ENCODE data around the gene DDX10.
"Not testable (repeated sequence)": the region's sequence is repeated elsewhere in the genome, so short reads cannot be mapped to it uniquely, and the experiment has no call there.

DDX10 gene

DNA sequence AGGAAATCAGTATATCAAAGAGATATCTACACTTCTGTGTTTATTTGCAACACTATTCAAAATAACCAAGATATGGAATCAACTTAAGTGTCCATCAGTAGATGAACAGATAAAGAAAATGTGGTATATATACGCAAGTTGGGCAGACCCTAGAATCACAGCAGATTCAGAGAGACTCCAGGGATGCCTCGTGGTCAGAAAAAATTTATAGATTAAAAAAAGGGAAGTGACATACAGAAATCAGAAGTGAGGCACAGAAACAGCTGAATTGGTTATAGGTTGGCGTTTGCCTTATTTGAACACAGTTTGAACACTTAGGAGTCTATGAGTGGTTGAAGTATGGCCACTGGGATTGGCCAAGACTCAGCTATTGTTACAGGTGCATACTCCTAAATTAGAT is 10.8 kb upstream of the DDX10 start:
- in situ Hi-C loops (cut with HindIII; ENCODE audit: low sequenced_read_pairs), result not testable (repeated sequence)

DNA sequence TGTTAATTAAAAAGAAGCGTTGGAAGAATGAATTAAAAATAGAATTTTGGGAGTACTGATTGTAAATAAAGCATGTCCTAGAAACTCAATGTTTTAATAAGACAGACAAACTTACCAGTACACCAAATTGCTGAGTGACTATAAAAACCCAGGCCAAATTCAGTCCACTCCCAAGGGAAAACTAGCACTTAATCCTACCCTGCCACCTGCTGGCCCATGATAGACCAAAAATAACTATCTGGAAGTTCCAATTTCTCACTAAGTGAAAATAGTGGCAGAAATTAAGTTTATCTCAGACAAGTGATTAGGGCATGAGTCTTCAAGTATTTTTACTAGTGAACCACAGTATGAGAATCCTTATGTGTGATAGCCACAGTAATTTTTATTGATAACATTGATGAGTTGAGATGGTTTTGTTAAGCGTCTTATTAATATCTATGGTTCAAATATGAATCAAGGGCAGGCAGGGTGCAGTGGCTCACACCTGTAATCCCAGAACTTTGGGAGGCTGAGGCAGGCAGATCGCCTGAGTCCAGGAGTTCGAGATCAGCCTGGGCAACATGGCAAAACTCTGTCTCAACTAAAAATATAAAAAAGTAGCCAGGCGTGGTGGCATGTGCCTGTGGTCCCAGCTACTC is 9.8 kb upstream of the DDX10 start:
- in situ Hi-C loops (cut with HindIII; ENCODE audit: low sequenced_read_pairs), result no loop called here

DNA sequence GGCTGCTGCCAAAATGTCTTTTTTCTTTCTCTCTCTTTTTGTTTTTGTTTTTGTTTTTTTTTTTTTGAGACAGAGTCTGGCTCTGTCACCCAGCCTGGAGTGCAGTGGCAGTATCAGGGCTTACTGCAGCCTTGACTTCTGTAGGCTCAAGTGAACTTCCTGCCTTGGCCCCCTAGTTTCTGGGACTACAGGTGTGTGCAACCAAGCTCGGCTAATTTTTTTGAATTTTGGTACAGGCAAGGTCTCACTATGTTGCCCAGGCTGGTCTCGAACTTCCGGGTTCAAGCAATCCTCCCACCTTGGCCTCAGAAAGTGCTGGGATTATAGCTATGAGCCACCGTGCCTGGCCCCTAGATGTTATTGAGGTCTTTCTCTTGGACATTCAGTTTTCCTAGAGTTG is 2.2 kb upstream of the DDX10 start:
- in situ Hi-C loops (cut with HindIII; ENCODE audit: low sequenced_read_pairs), result no loop called here

DNA sequence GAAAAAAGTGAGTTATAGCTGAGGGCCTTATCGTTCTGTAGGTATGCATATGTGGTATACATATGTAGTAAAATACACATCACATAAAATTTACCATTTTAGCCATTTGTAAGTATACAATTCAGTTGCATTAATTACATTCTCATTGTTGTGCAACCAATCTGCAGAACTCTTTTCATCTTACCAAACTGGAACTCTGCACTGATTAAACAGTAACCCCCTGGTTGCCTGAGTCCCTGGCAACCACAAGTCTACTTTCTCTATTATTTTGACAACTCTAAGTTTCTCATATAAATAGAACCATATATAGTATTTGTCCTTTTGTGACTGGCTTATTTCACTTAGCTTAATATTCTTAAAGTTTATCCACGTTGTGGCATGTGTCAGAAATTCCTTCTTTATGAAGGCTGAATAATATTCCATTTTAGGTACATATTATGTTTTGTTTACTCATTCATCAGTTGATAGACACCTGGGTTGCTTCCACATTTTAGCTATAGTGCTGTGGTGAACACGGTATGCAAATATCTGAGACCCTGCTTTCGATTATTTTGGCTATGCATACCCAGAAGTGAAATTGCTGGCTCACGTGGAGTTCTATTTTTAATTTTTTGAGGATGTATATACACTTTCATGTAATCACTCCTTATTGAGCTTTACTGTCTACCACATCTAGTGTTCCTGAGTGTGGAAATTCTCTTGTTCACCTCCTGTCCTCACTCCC is 1.6 kb upstream of the DDX10 start:
- in situ Hi-C loops (cut with HindIII; ENCODE audit: low sequenced_read_pairs), result no loop called here

DNA sequence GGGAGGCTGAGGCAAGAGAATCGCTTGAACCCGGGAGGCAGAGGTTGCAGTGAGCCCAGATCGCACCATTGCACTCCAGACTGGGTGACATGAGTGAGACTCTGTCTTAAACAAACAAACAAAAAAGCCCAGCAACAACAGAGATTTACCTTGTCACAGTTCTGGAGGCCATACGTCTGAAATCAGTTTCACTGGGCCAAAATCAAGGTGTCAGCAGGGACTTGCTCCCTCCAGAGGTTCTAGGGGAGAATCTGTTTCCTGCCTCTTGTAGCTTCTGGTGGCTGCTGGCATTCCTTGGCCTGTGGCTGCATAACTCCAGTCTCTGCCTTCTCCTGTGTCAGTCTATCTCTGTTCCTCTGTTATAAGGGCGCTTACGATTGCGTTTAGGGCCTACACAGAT is 1.5 kb downstream of the DDX10 start:
- in situ Hi-C loops (cut with HindIII; ENCODE audit: low sequenced_read_pairs), result no loop called here

DNA sequence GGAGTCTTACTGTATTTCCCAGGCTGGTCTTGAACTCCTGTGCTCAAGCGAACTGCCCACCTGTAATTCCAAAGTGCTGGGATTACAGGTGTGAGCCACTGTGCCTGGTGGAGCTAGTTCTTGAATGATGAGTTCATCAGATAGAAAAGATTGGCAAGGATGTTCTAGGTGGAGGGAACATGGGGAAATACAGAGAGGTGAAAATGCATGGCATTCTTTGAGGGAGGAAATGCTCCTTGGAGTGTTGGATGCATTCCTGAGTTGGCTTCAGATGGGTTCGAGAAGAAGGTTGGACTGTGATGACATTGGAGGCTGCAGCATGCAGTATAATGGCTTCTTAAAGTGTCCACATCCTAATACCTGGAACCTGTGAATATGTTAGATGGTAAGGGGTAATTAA is 4.4 kb downstream of the DDX10 start:
- in situ Hi-C loops (cut with HindIII; ENCODE audit: low sequenced_read_pairs), result no loop called here

DNA sequence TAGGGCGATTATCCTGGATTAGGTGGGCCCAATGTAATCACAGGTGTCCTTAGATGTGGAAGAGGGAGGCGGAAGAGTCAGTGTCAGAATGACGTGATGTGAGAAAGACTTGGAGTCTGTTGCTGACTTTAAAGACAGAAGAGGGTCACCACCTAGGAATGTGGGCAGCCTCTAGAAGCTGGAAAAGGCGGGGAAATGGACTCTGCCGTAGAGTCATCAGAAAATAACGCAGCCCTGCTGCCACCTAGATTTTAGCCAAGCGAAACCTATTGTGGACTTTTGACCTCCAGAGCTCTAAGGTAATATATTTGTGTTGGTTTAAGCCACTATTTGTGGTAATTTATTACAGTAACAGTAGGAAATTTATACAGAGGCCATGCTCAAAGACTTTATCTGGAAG is 4.8 kb downstream of the DDX10 start:
- in situ Hi-C loops (cut with HindIII; ENCODE audit: low sequenced_read_pairs), result no loop called here

DNA sequence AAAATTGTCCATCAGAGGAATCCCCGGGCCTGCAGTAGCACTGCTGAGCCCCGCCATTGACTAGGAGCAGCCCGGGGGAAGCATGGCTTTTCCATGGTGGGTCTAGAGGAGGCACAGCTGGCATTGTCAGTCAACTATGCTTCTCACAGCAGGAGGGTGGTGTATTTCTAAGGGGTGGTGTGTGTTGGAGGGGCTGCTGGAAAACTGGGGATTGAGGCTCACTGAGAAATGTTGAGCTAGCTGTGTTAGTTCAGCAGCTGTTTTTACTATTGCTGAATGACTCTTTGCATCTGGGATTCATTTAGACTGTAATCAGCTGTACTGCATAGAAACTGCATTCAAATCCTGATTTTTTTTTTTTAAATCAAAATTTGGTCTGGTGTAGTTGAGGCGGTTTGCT is 5.6 kb downstream of the DDX10 start:
- in situ Hi-C loops (cut with HindIII; ENCODE audit: low sequenced_read_pairs), result no loop called here

DNA sequence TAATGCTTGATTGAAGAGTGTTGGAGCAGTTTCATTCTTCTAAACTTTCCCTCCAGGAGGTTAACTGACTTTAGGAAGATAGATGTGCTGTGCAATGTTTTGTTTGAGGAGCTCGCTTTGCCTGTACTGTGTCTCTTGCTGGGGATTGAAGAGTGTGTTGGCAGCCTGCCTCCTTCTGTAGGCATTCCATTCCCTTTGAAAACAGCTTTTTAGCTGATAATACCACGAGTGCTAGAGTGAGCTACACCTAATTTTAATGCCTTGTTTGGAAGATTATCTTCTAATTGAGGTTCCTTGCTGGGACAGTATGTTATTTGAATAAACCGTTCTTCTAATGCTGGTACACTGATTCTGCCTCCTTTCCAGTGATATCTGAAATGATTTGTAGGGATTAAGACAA is 7.2 kb downstream of the DDX10 start:
- in situ Hi-C loops (cut with HindIII; ENCODE audit: low sequenced_read_pairs), result no loop called here

DNA sequence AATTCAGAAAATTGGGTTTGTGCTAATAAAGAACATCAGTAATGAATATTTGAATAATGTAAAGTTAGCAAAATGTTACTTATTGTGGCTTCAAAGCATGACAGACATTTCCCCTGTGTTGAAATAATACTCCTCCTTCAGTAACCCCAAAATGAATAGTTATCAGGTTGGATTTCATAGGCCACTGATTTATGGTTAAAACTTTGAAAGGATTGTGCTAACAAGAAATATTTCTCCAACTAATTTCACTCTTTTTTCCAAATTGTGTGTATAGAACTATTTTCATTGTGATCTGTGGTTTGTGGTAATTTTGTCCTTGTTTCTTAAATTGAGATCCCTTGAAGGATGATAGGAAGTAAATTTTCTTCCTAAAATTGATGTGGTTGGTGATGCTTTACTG is 7.9 kb downstream of the DDX10 start:
- in situ Hi-C loops (cut with HindIII; ENCODE audit: low sequenced_read_pairs), result no loop called here

DNA sequence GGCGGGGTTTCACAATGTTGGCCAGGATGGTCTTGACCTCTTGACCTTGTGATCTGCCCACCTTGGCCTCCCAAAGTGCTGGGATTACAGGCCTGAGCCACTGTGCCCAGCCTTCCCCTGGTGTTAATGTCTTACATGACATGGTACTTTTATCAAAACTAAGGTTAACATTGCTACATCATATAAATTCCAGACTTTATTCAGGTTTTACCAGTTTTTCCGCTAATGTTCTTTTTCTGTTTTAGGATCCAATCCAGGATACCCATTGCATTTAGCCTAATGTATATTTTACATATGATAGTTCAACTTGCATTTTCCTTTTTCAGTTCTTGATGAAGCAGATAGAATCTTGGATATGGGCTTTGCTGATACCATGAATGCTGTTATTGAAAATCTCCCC is 14.2 kb downstream of the DDX10 start:
- in situ Hi-C loops (cut with HindIII; ENCODE audit: low sequenced_read_pairs), result no loop called here

DNA sequence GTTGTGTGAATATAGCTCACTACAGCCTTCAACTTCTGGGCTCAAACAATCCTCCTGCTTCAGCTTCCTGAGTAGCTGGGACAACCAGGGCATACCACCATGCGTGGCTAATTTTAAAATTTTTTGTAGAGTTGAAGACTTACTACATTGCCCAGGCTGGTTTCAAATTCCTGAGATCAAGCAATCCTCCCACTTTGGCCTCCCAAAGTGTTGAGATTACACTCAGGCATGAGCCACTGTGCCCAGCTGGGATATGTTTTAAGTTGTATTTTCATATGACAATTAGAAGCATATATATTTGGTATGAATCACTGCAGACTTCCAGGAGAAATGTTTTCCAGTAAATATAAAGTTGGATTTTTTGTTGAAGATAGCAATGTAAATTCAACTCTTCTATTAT is 15.4 kb downstream of the DDX10 start:
- in situ Hi-C loops (cut with HindIII; ENCODE audit: low sequenced_read_pairs), result no loop called here

DNA sequence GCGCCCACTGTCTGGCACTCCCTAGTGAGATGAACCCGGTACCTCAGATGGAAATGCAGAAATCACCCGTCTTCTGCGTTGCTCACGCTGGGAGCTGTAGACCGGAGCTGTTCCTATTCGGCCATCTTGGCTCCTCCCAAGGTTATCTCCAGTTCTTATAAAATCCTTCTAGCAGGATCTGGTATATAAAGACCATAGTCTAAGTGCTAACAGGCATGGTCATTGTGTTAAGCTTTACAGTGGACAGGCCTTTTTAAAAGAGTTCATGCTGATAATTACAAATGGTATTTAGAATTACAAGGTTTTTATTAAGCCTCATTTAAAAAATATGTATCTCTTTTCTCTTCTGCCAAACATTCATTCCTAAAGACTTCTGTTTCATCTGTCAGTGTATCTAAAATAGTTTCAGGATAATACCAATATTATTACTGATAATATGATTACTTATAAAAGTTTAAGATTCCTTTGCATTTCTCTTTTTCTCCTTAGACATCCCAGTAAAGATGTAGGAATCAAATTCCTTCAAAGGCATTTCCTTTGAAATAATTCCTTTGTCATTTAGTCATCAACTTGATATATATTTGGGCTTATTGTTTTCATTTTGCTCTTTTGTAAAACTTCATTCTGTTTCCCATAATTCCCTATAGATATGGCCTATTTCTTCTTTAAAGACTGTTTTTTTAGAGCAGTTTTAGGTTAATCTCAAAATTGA is 20.7 kb downstream of the DDX10 start:
- in situ Hi-C loops (cut with HindIII; ENCODE audit: low sequenced_read_pairs), result no loop called here

DNA sequence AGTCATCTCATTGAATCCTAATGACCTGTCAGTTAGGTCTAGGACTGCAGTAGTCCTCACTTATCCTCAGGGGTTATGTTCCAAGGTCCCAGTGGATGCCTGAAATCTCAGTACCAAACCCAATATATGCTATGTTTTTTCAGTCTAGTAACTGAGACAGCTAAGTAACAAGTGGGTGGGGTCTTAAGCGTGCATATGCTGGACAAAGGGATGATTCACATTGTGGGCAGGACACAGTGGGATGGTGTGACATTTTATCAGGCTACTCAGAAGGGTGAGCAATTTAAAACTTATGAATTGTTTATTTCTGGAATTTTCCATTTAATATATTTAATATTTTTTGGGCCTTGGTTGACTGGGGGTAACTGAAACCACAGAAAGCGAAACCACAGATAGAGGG is 29.0 kb downstream of the DDX10 start:
- in situ Hi-C loops (cut with HindIII; ENCODE audit: low sequenced_read_pairs), result no loop called here

DNA sequence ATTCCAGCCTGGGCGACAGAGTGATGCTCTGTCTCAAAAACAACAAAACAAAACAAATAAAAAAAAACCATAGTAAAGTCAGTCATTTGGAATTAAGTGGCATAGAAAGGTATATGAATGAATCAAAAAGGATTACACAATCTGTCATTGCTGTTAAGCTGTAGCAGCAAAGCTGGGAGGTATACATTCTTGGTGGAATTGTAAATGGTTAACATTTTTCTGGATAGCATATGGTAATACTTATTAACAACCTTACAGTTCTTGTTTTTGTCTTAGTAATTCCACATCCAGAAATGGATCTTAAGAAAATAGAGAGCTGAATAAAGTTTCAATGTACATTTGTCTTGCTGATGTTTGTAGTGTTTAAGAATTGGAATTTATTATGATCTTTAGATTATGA is 30.0 kb downstream of the DDX10 start:
- in situ Hi-C loops (cut with HindIII; ENCODE audit: low sequenced_read_pairs), result no loop called here

DNA sequence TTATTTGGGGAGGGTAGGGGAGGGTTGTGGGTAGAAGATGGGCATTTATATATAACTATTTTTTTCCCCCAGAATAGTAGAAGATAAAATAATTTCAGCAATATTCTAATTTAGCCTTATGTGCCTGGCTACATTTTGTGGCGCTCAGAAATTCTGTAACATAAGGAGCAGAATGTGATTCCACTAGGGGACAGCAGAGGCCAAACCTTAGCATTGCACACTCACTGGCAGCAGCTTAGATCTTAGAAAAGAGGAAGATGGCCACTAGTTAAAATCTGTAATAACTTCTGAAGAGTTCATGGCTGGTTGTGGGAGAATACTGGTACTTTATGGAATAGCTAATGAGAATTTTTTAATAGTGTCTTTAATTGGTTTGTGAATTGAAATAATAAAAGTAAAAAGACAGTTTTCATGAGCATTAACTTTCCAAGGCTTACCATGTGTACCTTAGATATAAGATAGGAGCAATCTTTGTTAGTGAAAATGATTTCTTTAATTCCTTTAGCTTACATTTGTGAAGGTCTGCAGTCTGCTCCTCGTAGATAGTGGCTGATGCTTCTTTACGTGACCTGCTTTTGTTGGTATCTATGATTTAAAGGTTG is 33.1 kb downstream of the DDX10 start:
- in situ Hi-C loops (cut with HindIII; ENCODE audit: low sequenced_read_pairs), result no loop called here

DNA sequence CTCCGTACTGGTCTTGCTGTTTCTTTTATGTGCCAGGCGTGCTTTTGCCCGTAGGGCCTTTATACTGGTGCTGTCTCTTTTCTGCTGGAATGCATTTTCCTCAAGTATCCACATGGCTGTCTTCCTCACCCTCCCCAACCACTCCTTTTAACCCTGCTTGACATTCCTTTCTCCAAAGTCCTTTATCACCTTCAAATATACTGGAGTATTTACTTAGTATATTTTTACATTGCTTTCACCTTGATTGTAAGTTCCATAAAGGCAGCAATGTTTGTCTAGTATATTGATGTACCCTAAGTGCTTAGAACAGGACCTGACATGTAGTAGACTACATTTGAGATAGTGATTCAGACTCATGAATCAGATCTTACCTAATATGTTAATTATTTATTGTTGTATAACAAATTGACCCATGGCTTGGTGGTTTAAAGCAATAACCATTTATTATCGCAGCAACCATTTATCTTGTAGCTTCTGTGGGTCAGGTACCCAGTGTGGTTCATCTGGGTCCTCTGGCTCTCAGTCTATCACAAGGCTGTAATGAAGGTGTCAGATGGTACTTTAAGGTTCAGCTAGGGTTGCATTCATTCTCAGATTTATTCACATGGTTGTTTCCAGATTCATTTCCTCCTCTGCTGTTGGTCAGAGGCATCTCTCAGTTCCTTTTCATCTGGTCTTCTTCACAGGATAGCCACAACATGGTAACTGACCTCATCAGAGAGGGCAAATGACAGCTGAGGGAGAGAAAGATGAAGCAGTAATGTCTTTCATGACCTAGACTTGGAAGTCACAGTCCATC is 34.2 kb downstream of the DDX10 start:
- in situ Hi-C loops (cut with HindIII; ENCODE audit: low sequenced_read_pairs), result no loop called here

DNA sequence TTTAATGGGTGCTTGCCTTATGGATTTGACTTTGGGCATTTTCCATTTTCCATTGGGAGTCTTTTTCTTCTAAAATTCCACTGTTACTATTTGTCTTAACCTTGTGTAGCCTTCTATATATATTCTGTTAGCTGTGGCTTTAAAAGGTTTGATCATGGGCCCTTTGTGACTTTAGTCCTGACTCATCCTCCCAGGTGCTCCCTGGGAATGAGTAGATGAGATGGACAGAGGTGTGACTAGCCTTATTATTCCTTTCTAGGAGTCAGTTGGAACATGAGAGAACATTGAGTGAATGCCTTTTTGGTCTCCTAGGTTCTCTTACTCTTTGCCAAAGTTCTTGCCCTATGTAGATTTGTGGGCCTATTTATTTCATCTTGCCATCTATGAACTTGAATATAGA is 39.0 kb downstream of the DDX10 start:
- in situ Hi-C loops (cut with HindIII; ENCODE audit: low sequenced_read_pairs), result no loop called here

DNA sequence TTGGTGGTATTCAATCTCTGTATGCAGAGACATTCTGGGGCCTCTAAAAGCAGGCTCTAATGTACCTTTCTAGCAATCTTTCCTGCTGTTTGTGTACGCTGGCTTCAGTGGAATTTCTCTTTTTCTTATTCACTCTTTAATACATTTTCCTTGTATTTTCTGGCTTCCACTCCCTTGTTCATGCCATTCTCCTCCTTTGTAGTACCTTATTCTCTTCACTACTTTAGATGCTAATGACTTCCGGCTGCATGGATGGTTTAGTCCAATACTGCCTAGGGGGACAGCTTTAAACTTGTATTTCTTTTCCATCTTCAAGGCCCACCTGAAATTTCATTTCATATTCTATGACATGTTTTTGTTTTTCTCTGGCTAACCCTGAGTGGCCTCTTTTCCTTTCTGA is 40.2 kb downstream of the DDX10 start:
- in situ Hi-C loops (cut with HindIII; ENCODE audit: low sequenced_read_pairs), result no loop called here

DNA sequence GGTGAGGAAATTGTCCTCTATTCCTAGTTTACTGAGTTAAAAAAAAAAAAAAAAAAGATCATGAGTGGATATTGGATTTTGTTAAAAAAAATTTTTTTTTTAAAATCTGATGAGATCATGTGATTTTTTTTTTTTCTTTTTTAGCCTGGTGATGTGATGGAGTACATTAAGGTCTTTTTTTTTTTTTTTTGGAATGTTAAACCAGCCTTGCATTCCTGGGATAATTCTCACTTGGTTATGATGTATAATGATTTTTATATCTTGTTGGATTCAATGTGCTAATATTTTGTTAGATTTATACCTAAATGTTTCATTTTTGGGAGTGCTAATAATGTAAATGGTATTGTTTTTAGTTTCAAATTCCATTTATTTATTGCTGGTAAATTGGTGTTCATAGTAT is 43.3 kb downstream of the DDX10 start:
- in situ Hi-C loops (cut with HindIII; ENCODE audit: low sequenced_read_pairs), result no loop called here

DNA sequence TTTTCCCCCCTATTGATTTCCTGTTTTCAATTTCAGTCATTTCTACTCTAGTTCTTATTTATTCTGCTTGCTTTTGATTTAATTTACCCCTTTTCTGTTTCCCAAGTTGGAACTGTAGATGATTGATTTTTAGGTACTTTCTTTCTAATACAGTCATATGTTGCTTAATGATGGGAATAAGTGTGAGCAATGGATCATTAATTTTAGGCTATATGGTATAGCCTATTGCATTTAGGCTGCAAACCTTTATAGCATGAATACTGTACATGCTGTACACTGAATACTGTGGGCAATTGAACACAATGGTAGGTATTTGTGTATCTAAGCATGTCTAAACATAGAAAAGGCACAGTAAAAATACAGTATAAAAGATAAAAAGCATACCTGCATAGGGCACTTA is 44.9 kb downstream of the DDX10 start:
- in situ Hi-C loops (cut with HindIII; ENCODE audit: low sequenced_read_pairs), result no loop called here

All from DLD1 (cell line).